Activated naive CD4-positive, alpha-beta T cell treated with anti-CD3 and anti-CD28 coated beads, Interleukin-2, amount 50 U/mL, for 24 hours (primary cell): ENCODE results near the gene TYMS.

ENCODE experiments used
- H3K27ac Mint-ChIP-seq: one replicate; pipeline ENCODE4 v1.8.0; 2021; ENCODE audit warnings: mild to moderate bottlenecking, mixed read lengths
- H3K27me3 Mint-ChIP-seq: one replicate; pipeline ENCODE4 v1.8.0; 2021; ENCODE audit warnings: mixed read lengths
- H3K36me3 Mint-ChIP-seq: one replicate; pipeline ENCODE4 v1.8.0; 2021; ENCODE audit warnings: mixed read lengths
- H3K4me1 Mint-ChIP-seq: one replicate; pipeline ENCODE4 v1.8.0; 2021; ENCODE audit warnings: mixed read lengths
- H3K4me3 Mint-ChIP-seq: one replicate; pipeline ENCODE4 v1.8.0; 2021; ENCODE audit warnings: mild to moderate bottlenecking, mixed read lengths
- H3K9me3 Mint-ChIP-seq: one replicate; pipeline ENCODE4 v1.8.0; 2021; ENCODE audit warnings: mixed read lengths

The TYMS gene

GRCh38 chr18:710418-711300, 53.2 kb downstream of the TYMS start:
- no peaks in the 10 kb centered on the region for H3K27me3 Mint-ChIP-seq
- peak overlapping the region; percentile 94 for H3K27ac Mint-ChIP-seq
- peaks cover 48% of the 10 kb centered on the region for H3K4me1 Mint-ChIP-seq
- peaks cover 10% of the 10 kb centered on the region for H3K36me3 Mint-ChIP-seq
- peak overlapping the region; percentile 90 for H3K4me3 Mint-ChIP-seq
- no peaks in the 10 kb centered on the region for H3K9me3 Mint-ChIP-seq

- H3K4me3 Mint-ChIP-seq, result peak overlapping the region; percentile 90
- H3K9me3 Mint-ChIP-seq, result peaks cover 5% of the 10 kb centered on the region
- peaks cover 8% of the 10 kb centered on the region for H3K36me3 Mint-ChIP-seq
- no peaks in the 10 kb centered on the region for H3K27me3 Mint-ChIP-seq
- H3K4me1 Mint-ChIP-seq, result peaks cover 49% of the 10 kb centered on the region
- peak overlapping the region; percentile 94 for H3K27ac Mint-ChIP-seq
Observed at GRCh38 chr18:711310-711656, 53.8 kb downstream of the TYMS start.

- H3K4me3 Mint-ChIP-seq, result peak overlapping the region; percentile 90
- H3K27ac Mint-ChIP-seq, result peak overlapping the region; percentile 94
- no peaks in the 10 kb centered on the region for H3K27me3 Mint-ChIP-seq
- H3K4me1 Mint-ChIP-seq, result peaks cover 47% of the 10 kb centered on the region
- peaks cover 8% of the 10 kb centered on the region for H3K36me3 Mint-ChIP-seq
- peaks cover 5% of the 10 kb centered on the region for H3K9me3 Mint-ChIP-seq
Observed at GRCh38 chr18:711657-712400, 54.4 kb downstream of the TYMS start.

- Mint-ChIP-seq H3K9me3 (peaks cover 5% of the 10 kb centered on the region), H3K4me1 (peaks cover 50% of the 10 kb centered on the region), H3K4me3 (peak within 1 kb of the TSS; percentile 90), H3K36me3 (peaks cover 8% of the 10 kb centered on the region), H3K27ac (peak within 1 kb of the TSS; percentile 94), H3K27me3 (no peaks in the 10 kb centered on the region)
Observed at GRCh38 chr18:712401-713134, 55.1 kb downstream of the TYMS start, which contains the start of gene ENOSF1. TSS of gene ENOSF1 (minus strand) at chr18:712630. CDS start at chr18:712587, 43 bp downstream.

GRCh38 chr18:713135-713490, 55.7 kb downstream of the TYMS start:
- Mint-ChIP-seq H3K9me3 (peaks cover 5% of the 10 kb centered on the region), H3K4me3 (peak overlapping the region; percentile 39), H3K36me3 (peaks cover 8% of the 10 kb centered on the region), H3K27me3 (no peaks in the 10 kb centered on the region), H3K4me1 (peaks cover 48% of the 10 kb centered on the region), H3K27ac (no peak overlapping the region)

- peaks cover 31% of the 10 kb centered on the region for H3K4me1 Mint-ChIP-seq
- H3K36me3 Mint-ChIP-seq, result no peaks in the 10 kb centered on the region
- H3K27me3 Mint-ChIP-seq, result no peaks in the 10 kb centered on the region
- H3K9me3 Mint-ChIP-seq, result peaks cover 5% of the 10 kb centered on the region
- no peak overlapping the region for H3K4me3 Mint-ChIP-seq
- H3K27ac Mint-ChIP-seq, result peak overlapping the region; percentile 63
Observed at GRCh38 chr18:715626-716025, 58.2 kb downstream of the TYMS start.

GRCh38 chr18:717003-717402, 59.5 kb downstream of the TYMS start:
- Mint-ChIP-seq H3K4me1 (peaks cover 22% of the 10 kb centered on the region), H3K27me3 (no peaks in the 10 kb centered on the region), H3K27ac (peak overlapping the region; percentile 23), H3K9me3 (peaks cover 5% of the 10 kb centered on the region), H3K36me3 (peaks cover under 1% of the 10 kb centered on the region), H3K4me3 (no peak overlapping the region)
